GM04503 (cell line): ENCODE measurements around the gene STAB1.

Experiments used
- DNase-seq: peaks from one replicate; pipeline ENCODE4 v3.0.0-alpha.2; 2012; ENCODE audit warnings: low read depth

STAB1 gene

DNA sequence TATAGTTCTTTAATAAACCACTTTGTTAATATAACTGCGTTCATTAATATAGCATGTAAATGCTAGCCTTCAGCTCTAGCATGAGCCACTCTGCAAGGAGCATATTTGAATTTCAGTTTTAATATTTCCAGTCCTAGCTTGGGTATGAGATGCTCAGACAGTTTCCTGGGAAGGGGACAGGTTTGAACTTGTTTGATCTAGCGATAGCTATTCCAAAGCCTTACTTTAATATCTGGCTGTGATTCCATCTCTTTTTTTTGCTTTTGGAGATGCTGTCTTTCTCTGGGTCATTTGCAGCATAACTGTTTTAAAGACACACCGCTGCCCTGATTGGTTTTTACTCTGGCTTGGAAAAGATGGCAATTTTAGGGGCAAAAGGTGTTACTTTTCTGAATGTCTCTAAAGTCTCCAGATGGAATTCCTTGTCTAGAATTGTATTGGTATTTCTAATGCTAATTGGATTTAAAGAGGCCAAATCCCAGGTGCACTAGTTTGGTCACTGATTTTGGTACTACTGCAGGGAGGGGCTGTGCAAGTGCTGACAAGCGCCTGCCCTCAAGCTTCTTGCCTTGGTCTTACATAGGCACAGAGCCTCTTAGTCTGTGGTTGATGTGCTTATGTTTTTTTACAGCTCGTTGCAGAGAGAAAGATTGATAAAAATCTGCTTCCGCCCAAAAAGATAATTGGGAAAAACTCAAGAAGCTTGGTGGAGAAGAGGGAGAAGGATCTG is 36.9 kb upstream of the STAB1 start:
- no peak for DNase-seq

GRCh38 chr3:52458770-52459545 is 36.2 kb upstream of the STAB1 start:
- DNase-seq: no peak

- no peak for DNase-seq
Observed at GRCh38 chr3:52461874-52462273, 33.3 kb upstream of the STAB1 start.

GRCh38 chr3:52463416-52463815 is 31.7 kb upstream of the STAB1 start:
- no peak for DNase-seq

DNA sequence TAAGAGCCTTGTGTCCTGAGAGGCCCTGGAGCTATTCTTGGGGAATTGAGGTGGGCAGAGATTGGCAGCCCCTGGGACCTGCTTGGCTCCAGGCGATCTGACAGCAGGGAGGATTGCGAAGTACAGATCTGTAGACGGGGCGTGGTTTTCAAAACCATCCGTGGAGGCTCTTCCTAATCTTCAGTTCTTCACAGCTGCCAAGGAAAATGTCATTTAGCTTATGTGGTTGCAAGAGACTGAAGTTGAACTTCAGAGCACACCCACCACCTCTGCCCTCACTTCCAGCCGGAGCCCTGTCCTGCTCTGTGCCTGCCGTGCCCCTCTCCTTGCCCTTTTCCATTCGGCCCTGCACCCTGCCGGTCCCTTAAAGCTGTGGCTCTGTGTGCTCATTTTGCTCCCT is 26.8 kb upstream of the STAB1 start:
- DNase-seq: no peak

GRCh38 chr3:52469001-52469400 is 26.1 kb upstream of the STAB1 start:
- DNase-seq: no peak

DNA sequence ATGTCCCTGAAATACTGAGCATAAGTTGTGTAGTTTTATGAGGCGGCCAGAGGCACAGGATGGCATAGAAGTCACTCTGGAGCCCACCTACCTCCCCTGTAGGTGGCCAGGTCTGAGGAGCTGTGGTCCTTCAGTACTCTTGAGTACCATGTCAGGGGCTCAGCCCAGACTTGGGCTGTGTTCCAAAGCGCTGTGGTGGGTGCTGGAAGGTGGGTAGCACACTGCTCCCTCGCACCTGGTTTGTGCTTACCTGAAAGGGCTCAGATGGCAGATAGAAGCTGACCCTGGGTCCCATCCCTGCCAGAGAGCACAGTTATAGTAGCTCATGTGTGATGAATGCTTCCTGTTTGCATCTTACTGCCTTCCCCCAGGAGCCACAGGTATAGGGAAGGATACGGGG is 24.2 kb upstream of the STAB1 start:
- DNase-seq: no peak

GRCh38 chr3:52471371-52472238 is 23.5 kb upstream of the STAB1 start:
- no peak for DNase-seq

DNA sequence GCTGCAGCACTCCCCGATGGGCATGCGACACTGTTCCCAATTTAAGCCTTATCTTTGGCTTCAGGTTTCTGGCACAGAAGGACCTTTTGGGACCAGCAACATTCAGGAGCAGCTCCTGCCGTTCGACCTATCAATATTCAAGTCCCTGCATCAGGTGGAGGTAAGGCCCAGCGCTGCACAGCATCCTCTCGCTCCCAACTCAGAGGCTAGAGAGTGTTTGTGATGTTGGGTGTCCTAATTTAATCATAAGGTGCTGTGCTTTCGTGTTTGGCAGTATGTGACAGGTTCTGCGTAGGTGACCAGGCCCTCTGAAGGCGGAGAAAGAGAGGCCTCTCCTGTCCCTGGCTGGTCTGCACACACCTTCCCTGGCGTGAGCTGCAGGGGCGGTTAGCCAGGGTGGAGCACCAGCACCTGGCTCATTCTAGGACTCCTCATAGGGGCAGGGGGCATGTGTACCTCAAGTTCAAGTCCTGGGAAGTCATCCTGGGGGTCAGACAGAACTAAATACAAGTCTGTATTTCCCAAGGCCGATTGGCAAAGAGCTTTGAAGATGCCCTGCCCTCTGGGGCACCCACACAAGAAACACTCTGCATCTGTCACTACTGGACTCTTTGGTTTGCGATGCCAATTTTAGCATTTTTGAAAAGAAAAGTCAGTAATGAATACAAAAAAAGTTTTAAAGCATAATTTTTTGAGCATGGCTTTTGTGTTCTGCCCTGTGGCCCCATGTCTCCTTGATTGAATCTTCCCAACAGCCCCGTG is 22.7 kb upstream of the STAB1 start:
- DNase-seq: no peak

- DNase-seq: no peak
Observed at GRCh38 chr3:52473026-52473425, 22.1 kb upstream of the STAB1 start.

DNA sequence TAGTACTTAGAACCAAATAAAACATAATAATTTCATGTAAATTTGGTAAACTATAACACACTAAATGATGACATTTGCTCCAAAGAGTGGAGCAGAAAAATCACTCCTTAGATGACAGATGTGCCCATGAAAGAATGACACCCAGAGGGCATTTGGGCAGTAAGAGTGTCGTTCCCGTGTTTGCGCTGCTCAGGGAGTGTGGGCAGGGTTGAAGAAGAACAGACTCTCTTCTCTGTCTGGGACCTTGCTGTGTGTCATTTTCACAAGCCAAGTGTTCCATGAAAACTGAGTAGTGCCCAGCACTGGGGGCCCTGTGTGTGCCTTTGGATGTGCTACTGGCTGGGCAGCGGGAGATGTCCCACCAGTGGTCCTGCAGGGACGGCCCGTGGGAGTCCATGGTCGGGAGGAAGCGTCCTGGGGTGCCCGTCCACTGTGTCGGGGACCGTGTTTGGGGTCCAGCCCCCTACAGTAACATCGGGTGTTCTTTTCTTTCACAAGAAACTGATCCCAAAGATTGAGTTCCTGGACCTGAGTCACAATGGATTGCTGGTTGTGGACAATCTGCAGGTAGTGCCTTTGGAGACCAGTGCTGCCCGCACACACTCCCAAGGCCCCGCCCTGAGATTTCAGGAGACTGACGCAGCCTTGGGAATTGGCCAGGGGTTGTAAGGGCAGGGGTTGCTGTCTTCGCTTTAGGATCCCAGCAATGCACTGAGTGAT is 17.9 kb upstream of the STAB1 start:
- no peak for DNase-seq

GRCh38 chr3:52477796-52478095 is 17.4 kb upstream of the STAB1 start:
- no peak for DNase-seq

- DNase-seq: no peak
Observed at GRCh38 chr3:52479037-52479876, 15.9 kb upstream of the STAB1 start.

- DNase-seq: no peak
Observed at GRCh38 chr3:52479877-52480575, 15.1 kb upstream of the STAB1 start.

GRCh38 chr3:52480768-52481715 is 14.1 kb upstream of the STAB1 start:
- DNase-seq: no peak

GRCh38 chr3:52481819-52482521 is 13.2 kb upstream of the STAB1 start:
- DNase-seq: no peak

DNA sequence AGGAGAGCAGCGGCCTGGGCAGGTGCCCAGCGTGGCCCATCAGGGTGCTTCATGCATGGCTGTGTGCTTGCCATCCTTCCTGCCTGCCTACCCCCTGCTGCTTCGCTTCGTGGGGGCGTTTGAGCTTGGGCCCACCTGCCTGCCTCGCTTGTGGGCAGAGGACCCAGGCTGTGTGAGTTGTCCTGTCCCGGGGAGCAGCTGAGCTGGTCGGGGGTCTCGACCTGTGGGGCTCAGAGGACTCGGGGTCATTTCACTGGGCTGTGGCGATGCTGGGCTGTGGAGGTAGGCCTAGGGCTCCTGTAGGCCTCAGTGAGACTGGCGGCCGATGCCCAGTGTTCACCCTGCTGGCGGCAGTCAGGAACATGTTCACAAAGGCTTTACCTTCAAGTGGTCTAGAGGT is 12.1 kb upstream of the STAB1 start:
- no peak for DNase-seq
